ENCODE measurements around the gene ILKAP. TPM values are rescaled to one million over a fixed set of nuclear protein-coding genes. Genes with fewer than 3 reads are reported as not detected.
A peak's percentile ranks its signal among the peaks of the same experiment; 100 is the strongest.

ILKAP gene
- total RNA-seq, 3 donors from 2014 or later: 33.2 to 55.7 (median 39.9) TPM

DNA sequence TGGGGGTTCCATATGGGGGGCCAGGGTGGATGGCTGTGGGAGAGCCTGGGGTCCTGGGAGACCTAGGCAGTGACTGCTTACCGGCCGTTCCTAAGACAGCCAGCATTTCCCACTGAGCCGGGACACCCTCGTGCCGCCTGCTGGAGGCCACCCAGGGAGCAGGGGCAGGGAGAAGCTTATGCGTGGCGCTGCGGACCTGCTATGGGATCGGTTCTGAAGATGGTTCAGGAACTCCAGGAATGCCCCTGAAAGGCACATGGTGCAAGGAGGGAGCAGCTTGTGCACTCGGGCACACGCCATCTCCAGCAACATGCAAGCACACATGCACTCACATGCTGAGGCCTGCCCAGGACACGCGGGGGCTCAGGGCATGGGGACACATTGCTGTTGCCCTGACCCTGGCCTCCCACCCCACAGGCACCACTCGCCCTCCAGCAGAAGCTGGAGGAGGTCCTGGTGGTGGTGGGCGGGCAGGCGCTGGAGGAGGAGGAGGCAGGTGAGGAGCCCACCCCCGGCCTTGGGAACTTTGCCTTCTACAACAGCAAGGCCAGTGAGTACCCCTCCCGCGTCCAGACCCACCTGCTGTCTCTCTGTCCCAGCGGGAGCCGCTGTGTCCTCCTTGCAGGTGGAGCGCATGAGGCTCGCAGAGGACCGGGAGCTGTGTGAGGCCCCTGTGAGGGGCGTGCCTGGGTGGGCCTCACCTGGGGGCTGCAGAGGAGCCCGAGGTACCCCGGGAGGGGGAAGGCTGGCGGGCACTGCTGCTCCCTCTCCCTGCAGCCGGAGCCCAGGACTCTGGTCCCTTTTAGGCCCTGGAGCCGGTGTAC lies 60.9 kb downstream of the ILKAP start:
- H3K36me3 ChIP-seq (ENCODE audit: low read depth): no peaks in the 10 kb centered on the region
- peaks cover 19% of the 10 kb centered on the region for H3K4me1 ChIP-seq (ENCODE audit: low read depth)
- H3K9me3 ChIP-seq: no peaks in the 10 kb centered on the region
- no peak overlapping the region for H3K4me3 ChIP-seq
- TF ChIP-seq, protein P1, sequence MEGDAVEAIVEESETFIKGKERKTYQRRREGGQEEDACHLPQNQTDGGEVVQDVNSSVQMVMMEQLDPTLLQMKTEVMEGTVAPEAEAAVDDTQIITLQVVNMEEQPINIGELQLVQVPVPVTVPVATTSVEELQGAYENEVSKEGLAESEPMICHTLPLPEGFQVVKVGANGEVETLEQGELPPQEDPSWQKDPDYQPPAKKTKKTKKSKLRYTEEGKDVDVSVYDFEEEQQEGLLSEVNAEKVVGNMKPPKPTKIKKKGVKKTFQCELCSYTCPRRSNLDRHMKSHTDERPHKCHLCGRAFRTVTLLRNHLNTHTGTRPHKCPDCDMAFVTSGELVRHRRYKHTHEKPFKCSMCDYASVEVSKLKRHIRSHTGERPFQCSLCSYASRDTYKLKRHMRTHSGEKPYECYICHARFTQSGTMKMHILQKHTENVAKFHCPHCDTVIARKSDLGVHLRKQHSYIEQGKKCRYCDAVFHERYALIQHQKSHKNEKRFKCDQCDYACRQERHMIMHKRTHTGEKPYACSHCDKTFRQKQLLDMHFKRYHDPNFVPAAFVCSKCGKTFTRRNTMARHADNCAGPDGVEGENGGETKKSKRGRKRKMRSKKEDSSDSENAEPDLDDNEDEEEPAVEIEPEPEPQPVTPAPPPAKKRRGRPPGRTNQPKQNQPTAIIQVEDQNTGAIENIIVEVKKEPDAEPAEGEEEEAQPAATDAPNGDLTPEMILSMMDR (IDR thresholded peaks at IDR 0.05): no peak
- intact Hi-C loops (cut with DNase I, micrococcal nuclease): no loop called here
- DNase-seq (no peak), ATAC-seq (peak; percentile 27)

DNA sequence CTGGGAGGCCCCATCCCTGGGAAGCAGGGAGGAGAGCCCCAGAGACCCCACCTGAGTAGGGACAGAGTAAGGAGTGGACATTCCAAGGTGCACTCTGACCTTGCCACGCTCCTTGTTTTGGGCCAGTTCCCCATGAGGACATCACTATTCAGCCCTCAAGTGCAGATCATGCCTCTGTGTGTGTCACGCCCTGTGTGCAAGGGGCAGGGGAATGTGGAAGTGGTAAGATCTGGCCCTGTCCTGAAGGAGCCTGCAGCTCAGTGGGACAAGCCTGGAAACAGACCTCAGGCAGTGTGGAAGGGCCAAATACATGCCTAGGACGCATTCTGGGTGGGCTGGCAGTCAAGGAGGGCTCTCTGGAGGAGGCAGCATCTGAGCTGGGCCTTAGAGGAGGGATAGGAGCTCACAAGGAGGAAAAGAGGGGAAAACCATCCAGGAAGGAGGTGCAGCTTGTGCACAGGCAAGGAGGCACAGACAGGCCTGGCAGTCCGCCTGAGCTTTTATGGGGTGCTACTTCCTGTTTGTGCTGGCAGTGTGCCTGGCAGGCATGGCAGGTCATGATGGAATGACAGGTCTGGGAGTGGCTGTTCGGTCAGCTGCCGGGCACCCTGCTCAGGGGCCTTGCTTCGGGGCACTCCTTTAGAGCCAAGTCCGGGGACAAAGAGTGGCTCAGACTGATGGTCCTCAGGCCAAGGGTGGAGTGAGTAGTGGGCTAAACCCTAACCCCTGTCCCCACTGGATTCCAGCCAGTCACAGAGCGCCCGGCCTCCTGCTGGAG lies 61.8 kb downstream of the ILKAP start:
- Histone ChIP-seq H3K9me3 (no peaks in the 10 kb centered on the region), H3K4me3 (no peak overlapping the region), H3K4me1 (ENCODE audit: low read depth) (peaks cover 19% of the 10 kb centered on the region), H3K36me3 (ENCODE audit: low read depth) (no peaks in the 10 kb centered on the region)
- ATAC-seq (peak; percentile 94), DNase-seq (peak; percentile 90 to 94 (median 93))
- TF ChIP-seq, protein P1 (IDR thresholded peaks at IDR 0.05): no peak
- intact Hi-C loops (cut with DNase I, micrococcal nuclease): no loop called here

DNA sequence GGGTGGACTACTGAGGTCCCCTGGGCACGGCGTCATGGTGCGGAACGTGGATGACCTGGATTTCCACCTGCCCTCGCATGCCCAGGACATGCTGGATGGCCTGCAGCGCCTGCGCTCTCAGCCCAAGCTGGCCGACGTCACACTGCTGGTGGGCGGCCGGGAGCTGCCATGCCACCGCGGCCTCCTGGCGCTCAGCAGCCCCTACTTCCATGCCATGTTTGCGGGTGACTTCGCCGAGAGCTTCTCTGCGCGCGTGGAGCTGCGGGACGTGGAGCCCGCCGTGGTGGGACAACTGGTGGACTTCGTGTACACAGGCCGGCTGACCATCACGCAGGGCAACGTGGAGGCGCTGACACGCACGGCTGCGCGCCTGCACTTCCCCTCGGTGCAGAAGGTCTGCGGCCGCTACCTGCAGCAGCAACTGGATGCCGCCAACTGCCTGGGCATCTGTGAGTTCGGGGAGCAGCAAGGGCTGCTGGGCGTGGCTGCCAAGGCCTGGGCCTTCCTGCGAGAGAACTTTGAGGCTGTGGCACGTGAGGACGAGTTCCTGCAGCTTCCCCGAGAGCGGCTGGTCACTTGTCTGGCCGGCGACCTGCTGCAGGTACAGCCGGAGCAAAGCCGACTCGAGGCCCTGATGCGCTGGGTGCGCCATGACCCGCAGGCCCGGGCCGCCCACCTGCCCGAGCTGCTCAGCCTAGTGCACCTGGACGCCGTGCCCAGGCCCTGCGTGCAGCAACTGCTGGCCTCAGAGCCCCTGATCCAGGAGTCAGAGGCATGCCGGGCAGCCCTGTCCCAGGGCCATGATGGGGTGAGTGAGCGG lies 62.6 kb downstream of the ILKAP start:
- Histone ChIP-seq H3K36me3 (ENCODE audit: low read depth) (no peaks in the 10 kb centered on the region), H3K4me1 (ENCODE audit: low read depth) (peaks cover 19% of the 10 kb centered on the region), H3K9me3 (no peaks in the 10 kb centered on the region), H3K4me3 (no peak overlapping the region)
- ATAC-seq (no peak), DNase-seq (no peak)
- TF ChIP-seq, protein P1 (IDR thresholded peaks at IDR 0.05): no peak
- intact Hi-C loops (cut with DNase I, micrococcal nuclease): no loop called here

DNA sequence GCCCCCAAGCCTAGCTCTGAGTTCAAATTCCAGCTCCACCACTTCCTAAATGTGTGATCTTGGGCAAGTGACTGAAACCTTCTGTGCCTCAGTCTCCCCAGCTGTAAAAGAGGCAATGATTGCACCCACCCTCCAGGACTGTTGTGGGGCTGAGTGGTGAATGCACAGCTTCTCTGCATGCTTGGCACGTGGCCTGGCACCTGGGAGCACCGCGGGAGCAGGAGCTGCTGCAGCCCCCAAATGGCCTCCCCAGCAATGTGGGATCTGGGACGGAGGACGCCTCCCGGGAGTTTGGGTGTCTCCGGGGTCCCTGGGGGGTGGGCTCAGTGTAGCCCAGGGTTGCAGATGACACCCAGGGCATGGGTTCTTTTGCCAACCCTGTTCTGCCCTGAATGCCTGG lies 63.5 kb downstream of the ILKAP start:
- DNase-seq: no peak
- intact Hi-C loops (cut with DNase I, micrococcal nuclease): no loop called here
- Histone ChIP-seq H3K36me3 (ENCODE audit: low read depth) (no peaks in the 10 kb centered on the region), H3K4me3 (no peak overlapping the region), H3K4me1 (ENCODE audit: low read depth) (peaks cover 19% of the 10 kb centered on the region), H3K9me3 (no peaks in the 10 kb centered on the region)
- ATAC-seq: no peak
- TF ChIP-seq, protein P1 (IDR thresholded peaks at IDR 0.05): no peak

DNA sequence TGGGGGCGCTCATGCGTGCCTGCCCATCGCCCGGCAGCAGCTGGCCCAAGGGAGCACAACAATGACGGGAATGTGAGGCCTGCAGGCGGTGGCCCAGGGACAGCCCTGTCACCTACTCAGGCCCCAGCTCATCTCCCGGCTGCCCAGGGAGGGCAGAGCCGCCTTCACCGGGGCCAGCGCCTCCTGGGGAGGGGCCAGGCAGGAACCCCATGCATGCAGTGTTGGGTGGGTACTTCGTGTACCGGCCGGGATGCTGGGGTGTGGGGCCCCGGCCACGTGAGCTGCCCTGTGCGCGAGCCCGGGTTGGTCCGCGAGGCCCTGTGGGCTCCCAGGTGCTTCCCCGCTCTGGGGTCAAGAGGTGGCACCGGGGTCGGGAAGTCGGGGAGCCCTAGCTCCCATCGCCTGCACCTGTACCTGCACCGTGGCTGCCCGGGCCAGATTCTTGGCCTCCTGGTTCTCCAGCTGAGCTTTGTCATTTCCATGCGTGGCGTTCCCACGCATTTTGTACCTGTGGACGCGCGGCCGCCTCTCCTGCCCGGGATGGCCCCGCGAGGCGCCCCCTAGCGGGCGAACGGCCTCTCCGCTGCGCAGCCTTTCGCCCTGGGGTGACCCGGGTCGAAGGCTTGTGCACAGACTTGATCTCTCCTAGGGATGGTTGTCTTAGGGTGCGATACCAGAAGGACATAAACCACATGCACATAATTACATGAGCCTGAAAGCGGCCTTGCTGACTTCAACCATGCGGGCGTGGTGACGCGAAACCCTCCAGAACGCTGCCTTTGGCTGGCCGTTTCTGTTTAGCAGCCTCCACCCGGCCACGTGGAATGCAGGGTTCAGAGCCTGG lies 64.1 kb downstream of the ILKAP start:
- Histone ChIP-seq H3K4me1 (ENCODE audit: low read depth) (peaks cover 19% of the 10 kb centered on the region), H3K9me3 (no peaks in the 10 kb centered on the region), H3K36me3 (ENCODE audit: low read depth) (no peaks in the 10 kb centered on the region), H3K4me3 (no peak overlapping the region)
- TF ChIP-seq, protein P1 (IDR thresholded peaks at IDR 0.05): peak; percentile 52
- no peak for ATAC-seq
- no peak for DNase-seq
- intact Hi-C loops (cut with DNase I, micrococcal nuclease): no loop called here
